Gastroesophageal sphincter (tissue), 3 donors: ENCODE results near the gene MST1R.

Experiments used
- CTCF ChIP-seq, 4 experiments: fragments of 200-600 bp in 2 of 4; fragments of 450-650 bp in 2 of 4; sonication (generic) in 1 of 4; IDR thresholded peaks; one replicate each; pipeline ENCODE4 v1.5.1; 2017 to 2019; ENCODE audit warnings: antibody characterized with exemption in 4 of 4, mild to moderate bottlenecking in 2 of 4, moderate library complexity in 2 of 4
- POLR2AphosphoS5 ChIP-seq: sonication (generic); formaldehyde crosslinking; IDR thresholded peaks from one replicate; pipeline ENCODE4 v1.6.1; 2017; ENCODE audit warnings: antibody characterized with exemption

- TF ChIP-seq CTCF (IDR thresholded peaks at IDR 0.05) = no peak
- TF ChIP-seq POLR2AphosphoS5 = no peak
Observed at GRCh38 chr3:49864505-49864904, 39.2 kb downstream of the MST1R start.
